ENCODE results near the gene CSH2. TPM values are rescaled to one million over a fixed set of nuclear protein-coding genes. Genes with fewer than 3 reads are reported as not detected.

Gene CSH2
- total RNA-seq, 1 donor from 2014 or later = not detected

DNA sequence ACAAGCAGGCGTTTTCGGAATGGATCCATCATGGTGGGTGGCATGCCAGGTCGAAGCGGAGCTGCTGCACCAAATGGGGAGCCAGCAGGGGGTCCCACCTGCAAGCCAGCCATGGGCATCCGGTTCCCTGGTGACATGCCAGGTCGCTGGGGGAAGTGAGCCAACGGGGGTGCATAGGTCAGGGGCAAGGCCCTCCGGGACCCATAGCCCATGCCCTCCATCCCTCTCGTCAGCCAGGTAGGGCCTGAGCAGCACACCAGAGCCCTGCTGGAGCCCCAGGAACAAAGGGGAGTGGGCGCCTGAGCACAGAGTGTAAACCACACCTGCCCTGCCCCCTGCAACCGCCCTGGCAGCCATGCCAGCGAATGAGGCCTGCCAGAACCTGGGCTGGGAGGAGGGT lies 36.0 kb downstream of the CSH2 start:
- intact Hi-C loops (cut with micrococcal nuclease) = no loop called here

DNA sequence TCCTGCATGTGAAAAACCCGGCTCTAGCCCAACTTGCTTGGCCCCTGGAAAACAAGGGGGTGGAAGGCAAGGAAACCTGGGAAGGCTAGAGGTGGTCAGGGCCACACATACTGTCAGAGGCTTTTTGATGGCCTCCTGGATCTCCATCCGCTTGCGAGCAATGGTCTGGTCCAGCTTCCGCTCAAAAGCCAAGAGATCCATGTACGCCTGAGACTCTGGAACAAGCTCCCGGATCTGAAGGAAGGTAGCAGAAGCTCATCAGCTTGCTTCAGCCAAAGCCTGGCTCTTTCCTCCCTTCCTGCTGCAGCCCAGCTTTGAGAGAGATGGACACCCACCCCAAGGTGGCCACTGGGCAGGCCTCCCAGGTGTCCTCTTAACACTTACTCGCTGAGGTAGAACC lies 36.7 kb downstream of the CSH2 start:
- intact Hi-C loops (cut with micrococcal nuclease) = no loop called here

DNA sequence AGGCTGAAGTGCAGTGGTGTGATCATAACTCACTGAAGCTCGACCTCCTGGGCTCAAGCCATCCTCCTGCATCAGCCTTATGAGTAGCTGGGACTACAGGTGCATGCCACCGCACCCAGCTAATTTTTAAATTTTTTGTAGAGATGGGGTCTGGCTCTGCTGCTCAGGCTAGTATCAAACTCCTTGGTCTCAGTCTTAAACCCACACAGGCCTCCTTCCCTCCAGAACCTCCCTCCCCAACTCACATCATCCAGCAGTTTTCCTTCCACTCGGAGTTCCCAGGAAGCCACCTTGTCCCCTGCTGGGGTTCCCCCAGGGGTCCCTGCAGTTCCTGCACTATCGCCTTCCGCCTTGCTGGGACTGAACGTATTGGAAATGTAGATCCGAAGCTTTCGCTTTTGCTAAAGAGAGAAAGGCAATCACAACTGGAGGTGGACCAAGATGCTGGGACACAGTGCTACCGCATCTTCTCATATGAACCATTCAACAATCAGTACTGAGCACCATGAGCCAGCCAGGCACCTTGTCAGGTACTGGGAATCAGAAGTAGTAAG lies 38.2 kb downstream of the CSH2 start:
- intact Hi-C loops (cut with micrococcal nuclease) = loop anchor here (1.0 to 2.0 kb wide), 2 partner anchors 8 to 94 kb away; partner anchors contain the start of genes FTSJ3, PSMC5 and STRADA

DNA sequence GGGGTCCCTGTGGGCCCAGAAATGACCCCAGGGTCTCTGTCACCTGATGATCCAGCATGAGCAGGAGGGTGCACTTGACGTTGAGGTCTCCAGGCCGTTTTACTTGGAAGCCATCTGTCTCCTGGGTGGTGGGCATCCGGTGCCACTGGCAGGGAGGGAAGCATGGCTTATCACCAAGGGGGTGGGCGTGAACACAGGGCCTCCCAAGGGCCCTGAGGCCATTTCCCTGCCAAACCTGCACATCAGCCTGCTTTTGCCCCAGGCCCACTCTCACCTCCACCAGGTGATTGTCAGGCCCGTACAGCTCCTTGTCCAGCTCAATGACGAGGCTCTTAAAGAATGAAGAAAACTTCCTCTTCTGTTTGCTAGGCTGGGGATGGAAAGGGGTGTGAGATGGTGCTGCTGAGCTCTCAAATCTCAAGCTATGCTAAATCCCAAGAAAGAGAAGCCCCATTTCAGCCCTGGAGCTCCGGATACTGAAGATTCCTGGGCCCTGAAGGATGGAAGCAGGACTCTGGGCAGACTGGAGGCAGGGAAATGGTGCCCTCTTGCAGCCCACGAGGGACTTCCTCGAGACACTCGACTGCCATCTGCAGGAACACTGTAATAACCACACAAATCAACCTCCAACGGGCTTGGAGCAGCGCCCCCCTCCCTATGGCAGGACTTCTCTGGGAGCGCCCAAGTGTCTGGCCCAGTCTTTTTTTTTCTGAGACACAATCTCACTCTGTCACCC lies 38.9 kb downstream of the CSH2 start:
- intact Hi-C loops (cut with micrococcal nuclease) = loop anchor here (1.0 to 2.0 kb wide), 2 partner anchors 7 to 94 kb away; partner anchors contain the start of genes FTSJ3, PSMC5 and STRADA

DNA sequence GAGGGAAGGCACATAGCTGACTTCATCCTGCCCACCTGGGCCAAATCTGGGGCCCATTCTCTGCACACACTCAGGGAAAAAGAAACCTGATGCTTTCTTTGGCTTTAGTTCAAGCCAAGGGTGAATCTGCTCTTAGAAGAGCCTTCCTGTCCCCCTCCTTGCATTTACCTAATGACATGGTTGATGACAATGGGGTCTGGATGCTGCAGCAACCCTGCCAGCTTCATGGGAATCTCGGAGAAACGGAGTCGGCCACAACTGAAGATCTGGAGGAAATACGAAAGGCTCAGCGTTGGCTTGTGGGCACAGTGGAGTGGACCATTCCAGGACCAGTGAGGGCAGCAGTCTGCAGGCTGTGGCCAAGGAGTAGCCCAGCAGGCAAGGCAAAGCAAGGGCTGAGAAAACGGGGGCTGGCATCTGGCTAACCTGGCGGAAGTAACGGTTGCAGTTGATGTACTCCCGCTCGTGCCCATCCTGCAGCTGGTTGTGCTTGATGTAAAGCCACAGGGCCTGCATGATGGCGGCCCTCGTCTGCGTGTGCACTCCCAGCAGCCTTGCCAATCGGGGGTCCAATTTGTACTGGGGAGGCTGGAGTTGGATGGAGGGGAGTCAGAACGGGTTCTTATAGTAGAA lies 39.6 kb downstream of the CSH2 start:
- intact Hi-C loops (cut with micrococcal nuclease) = loop anchor here (2.0 kb wide), 1 partner anchor 93 kb away; the partner anchor contains the start of gene STRADA

DNA sequence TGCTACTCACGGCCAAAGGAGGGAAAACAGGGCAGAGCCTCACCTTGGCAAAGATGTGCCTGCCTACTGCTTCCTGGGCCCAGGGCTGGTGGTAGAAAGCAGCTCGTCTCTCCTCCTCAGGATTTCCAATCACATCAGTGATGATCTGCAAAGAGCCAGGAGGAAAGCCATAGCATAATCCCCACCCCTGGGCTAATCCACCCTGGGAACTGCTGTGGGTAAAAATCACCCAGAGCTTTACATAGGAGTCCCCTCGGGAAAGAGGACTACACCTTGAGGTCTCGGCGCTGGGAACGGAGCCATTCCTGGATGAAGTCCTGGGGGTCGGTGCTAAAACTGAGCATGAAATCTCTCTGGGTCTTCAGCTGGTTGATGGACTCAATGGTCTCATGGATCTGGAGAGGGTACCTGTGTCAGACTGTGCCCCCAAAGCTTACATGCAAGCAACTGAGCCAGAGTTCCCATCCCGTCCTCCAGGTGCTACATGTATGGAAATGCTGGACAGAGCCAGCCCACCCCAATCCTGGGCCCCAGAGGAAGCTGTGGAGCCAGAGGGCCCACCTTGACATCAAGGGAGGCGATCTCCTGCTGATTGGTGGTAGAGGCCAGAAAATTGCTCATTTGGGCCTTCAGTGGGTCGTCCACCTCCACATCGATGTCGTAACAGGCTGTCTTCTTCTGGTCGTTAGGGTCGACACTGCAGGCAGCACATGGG lies 40.3 kb downstream of the CSH2 start:
- intact Hi-C loops (cut with micrococcal nuclease) = no loop called here

DNA sequence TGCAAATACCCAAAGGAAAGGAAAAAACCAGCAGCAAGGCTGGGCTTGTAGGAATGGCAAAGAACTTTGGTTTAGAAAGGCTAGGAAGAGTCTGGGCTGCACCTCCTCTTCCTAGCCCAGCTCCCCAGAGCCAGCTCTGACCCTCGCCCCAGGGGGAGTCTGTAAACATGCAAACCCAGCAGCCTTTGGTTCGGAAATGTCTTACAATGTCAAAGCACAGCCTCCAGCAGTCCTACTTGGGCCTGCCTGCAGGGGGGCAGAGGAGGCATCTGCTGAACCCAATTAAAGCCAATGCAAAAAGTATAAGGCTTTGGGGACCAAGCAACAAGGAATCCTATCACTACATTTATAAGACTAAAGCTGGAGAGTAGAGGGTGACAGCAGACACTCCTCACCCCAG lies 41.0 kb downstream of the CSH2 start:
- intact Hi-C loops (cut with micrococcal nuclease) = no loop called here

DNA sequence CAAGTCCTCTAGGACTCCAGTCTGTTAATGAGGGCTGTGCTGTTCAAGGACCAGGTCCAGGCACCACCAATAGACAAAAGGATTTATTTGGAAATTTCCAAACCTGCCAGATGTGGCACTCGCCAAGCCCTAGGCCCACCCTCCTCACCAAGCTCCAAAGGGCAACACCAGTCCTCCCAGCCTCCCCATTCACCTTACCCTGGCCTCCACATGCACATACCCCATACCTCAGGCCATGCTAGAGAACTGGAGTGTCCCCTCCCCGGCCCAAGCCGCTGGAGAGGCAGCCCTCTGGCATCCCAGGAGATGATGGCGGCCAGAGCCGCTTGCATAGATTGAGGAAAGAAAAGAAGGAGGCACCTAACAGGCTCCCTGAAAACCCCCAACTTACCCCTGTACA lies 41.5 kb downstream of the CSH2 start:
- intact Hi-C loops (cut with micrococcal nuclease) = no loop called here

DNA sequence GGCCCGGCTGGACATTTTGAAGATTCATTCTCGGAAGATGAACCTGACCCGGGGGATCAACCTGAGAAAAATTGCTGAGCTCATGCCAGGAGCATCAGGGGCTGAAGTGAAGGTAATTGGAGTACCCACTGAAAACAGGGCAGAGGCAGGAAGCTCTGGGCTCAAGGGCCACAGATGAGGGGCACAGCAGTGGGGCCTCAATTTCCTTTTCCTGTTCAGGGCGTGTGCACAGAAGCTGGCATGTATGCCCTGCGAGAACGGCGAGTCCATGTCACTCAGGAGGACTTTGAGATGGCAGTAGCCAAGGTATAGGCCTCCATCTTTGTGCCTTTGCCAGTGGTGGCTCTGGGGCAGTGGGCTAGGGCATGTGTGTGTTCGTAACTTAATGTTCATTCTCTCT lies 42.0 kb downstream of the CSH2 start:
- intact Hi-C loops (cut with micrococcal nuclease) = loop anchor here (1.0 kb wide), 1 partner anchor 8 kb away; no protein-coding TSS in a partner anchor

DNA sequence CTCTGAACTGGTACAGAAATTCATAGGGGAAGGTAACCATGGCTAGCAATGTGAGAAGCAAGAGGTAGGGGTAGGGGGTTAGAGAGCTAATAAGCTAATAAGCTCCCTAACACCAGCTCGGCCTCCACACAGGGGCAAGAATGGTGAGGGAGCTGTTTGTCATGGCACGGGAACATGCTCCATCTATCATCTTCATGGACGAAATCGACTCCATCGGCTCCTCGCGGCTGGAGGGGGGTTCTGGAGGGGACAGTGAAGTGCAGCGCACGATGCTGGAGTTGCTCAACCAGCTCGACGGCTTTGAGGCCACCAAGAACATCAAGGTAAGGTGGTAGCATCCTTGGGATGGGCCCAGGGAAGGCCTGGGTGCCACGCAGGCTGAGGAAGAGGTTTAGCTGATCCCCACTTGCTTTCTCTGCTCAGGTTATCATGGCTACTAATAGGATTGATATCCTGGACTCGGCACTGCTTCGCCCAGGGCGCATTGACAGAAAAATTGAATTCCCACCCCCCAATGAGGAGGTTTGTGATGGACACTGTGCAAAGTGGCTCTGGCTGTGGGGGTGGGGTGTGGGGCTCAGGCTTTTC lies 42.5 kb downstream of the CSH2 start:
- intact Hi-C loops (cut with micrococcal nuclease) = loop anchor here (1.0 kb wide), 1 partner anchor 8 kb away; no protein-coding TSS in a partner anchor

DNA sequence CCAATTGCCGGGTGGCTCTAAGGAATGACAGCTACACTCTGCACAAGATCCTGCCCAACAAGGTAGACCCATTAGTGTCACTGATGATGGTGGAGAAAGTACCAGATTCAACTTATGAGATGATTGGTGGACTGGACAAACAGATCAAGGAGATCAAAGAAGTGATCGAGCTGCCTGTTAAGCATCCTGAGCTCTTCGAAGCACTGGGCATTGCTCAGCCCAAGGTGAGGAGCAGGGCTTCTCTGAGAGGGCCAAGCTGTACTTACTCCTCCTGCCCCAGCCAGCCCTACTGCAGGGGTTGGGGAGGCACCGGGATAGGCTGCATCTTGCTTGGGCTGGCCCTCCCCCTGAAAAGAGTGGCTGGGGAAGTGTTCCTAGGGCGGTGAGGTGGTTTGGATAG lies 43.2 kb downstream of the CSH2 start:
- intact Hi-C loops (cut with micrococcal nuclease) = no loop called here

DNA sequence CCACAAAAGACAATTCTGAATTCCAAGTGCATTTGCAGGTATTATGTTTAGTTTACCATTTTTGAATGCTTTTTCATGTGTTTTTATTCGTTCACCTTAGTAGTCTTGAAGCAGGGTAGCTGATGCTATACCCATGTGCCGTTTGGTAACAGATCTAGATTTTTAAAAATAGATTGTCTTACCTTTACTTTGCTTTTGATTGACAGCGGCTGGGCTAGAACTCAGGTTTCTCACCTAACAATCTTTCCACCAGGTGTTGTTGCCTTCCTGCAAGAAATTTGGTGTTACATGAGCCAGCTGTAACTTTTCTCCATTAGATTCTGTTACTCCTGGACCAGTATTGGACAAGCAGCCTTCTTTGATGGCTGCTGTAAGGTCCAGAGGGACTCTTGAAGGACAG lies 44.5 kb downstream of the CSH2 start:
- intact Hi-C loops (cut with micrococcal nuclease) = loop anchor here (5.0 kb wide), 1 partner anchor 402 kb away; no protein-coding TSS in a partner anchor

DNA sequence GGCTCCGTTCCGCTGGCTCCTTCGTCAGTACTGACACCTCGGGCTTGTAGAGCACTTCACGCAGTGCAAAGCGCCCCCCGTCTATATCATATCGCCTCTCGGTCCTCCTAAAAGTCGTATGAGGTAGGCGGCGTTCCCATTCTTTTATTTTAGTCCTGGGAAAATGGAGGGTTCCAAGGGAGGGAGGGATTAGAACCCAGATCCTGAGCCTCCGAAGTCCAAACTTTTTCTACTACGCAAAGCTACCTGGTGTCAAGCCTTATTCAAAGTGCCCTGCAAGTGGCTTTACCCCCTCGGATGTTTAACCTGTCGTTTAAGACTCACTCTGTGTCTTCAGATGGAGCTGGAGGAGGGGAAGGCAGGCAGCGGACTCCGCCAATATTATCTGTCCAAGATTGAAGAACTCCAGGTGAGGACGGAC lies 45.7 kb downstream of the CSH2 start:
- intact Hi-C loops (cut with micrococcal nuclease) = loop anchor here (1.0 to 5.0 kb wide), 11 partner anchors 7 to 677 kb away; partner anchors contain the start of genes CCDC47, DCAF7, MAP3K3 and STRADA

DNA sequence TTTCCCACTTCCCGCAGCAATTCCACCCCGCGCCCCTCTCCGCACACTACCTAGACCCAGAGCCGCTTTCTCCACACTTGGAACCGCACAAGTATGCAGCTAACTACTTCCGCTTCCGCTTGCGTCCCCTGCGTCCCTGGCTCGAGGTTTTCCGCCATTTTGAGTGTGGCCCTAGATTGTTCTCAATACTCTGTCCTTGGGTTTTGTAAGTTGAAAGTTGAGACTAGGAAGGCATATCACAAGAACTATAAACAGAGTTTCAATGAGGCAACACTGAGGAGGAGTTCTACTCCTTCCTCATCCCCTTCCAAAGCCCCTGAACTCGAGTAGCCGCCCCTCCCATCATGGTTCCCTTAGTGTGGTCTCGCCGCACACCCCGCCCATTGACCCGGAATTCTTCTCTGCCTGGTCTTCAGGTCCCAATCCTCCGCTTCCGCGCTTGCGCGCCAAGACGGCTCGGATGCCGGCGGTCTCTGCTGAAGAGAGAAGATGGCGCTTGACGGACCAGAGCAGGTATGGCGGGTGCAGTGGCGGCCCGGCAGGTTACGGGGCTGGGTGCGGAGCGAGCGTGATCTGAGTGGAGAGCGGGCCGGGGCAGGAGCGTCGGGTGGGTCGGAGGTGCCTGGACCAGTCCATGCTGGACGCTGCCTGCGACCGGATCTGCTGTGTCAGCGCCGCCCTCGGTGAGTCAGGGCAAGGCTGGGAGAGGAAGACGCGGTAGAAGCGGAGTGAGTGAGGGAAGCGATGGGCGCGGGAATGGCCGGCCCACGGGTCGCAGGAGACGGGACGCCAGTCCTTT lies 46.3 kb downstream of the CSH2 start, which contains the start of the genes FTSJ3 and PSMC5:
TSS of gene FTSJ3 (minus strand) at position 662 of the 799 bp plus-strand sequence. CDS start 761 bp downstream, outside the sequence.
TSS of gene PSMC5 (plus strand) at position 430 of the 799 bp plus-strand sequence. CDS start at position 490, 60 bp downstream.
- intact Hi-C loops (cut with micrococcal nuclease) = loop anchor here (1.0 to 5.0 kb wide), 11 partner anchors 8 to 678 kb away; partner anchors contain the start of genes CCDC47, DCAF7, MAP3K3 and STRADA

DNA sequence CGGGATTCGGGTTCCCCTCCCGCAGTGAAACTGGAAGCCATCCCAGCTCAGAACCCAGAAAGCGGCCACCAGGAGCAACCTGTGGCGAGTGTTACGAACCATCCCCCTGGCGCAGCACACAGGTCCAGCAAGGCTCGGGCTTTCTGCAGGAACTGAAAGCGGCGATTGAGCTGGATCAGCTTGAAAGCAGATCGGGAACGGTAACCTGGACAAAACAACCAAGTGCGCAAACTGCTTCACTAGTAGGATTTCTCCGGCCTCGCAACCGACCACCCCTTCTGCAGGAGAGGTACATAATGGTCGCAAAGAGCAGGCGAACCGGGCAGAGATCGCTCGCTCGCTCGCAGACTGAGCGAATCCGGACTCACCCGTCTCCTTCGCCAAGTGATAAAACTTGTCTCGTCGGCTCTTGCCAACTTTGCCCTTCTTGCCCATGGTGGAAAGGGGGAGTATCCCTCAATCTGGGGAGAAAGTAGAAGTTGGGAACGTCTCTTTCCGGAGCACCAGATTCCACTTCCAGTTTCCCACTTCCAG lies 46.9 kb downstream of the CSH2 start:
- intact Hi-C loops (cut with micrococcal nuclease) = loop anchor here (1.0 to 5.0 kb wide), 11 partner anchors 9 to 678 kb away; partner anchors contain the start of genes CCDC47, DCAF7, MAP3K3 and STRADA

DNA sequence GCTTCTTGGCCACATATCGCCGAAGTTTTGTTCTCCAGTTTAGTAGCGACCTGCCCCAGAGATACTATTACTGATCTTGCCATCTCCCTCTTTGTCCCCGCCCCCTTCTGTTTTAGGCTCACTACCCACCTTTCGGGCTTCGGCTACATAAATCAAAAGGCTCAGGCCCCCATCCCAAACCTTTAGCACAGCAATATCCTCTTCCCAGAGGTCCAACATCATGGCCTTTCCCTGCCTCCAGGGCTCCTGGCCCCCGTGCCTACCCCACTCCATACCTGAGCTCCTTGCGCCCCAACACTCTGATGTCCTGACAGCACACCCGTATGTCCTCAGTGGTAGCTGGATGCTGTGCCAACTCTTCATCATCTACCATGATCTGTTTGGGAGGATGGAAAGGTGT lies 49.1 kb downstream of the CSH2 start:
- intact Hi-C loops (cut with micrococcal nuclease) = no loop called here

DNA sequence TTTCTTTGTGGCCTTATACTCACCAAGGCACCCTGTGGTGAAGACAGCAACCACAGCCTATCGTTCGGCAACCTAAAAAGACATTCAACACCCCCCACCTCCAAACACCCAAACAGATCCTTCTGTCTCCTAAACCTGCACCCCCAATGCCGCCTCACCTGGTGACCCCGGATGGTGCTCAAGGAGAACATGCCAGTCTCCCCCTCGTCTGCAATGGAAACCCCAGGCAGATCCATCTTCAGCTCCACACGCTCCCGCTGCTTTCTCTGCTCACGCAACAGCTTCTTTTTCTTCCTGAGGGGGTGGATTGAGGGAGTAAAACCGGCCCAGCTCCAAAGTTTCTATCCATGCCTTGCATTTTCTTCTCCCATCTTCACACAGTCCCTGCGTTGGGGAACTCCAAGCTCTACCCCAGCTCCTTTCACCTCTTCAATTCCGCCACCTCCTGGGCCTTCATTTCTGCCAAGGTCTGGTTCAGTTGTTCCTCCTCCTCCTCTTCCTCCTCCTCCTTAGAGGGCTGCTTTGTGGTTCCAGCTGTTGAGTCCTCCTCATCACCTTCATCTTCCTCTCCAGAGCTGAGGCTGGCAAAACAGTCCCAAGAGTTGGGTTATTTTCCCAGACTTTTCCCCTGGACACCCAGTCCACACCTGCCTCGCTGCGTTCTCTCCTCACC lies 49.7 kb downstream of the CSH2 start:
- intact Hi-C loops (cut with micrococcal nuclease) = no loop called here

DNA sequence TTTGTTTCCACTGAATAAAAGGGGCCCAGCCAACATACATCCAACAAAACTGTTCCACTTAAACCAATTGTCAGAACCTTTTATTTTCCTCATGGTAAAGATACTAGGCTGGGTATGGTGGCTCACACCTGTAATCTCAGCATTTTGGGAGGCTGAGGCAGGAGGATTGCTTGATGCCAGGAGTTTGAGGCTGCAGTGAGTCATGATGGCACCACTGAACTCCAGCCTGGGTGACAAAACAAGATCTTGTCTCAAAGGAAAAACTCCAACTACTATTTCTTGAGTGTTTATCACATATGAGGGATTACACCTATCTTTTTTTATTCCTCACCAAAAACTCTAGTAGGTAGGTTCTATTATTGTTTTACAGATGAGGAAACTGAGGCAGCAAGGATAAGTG lies 50.9 kb downstream of the CSH2 start:
- intact Hi-C loops (cut with micrococcal nuclease) = no loop called here
